B cell (primary cell): ENCODE measurements around the gene TRPV5. TPM values are rescaled to one million over a fixed set of nuclear protein-coding genes. Genes with fewer than 3 reads are reported as not detected.

Experiments
- ATAC-seq: fragments of 200-7000 bp; cut with Tn5 transposase; one replicate; pipeline ENCODE4 v1.10.0; 2021; ENCODE audit warnings: low read depth, mild to moderate bottlenecking, moderate number of reproducible peaks, moderate library complexity
- CTCF ChIA-PET: fragments of 350-600 bp; sonication (Branson Sonifier 250); formaldehyde crosslinking; loops from one replicate; lab custom pipeline; 2021; ENCODE audit warnings: antibody characterized with exemption, inconsistent platforms; lab: Charles Lee
- POLR2A ChIA-PET: fragments of 350-600 bp; sonication (Branson Sonifier 250); formaldehyde crosslinking; loops from one replicate; lab custom pipeline; 2021; ENCODE audit warnings: antibody characterized with exemption; lab: Charles Lee
- DNase-seq: peaks from one replicate; pipeline ENCODE4 v3.0.0; 2013
- H2AFZ ChIP-seq: 2 replicates; pipeline ENCODE4 v1.6.1; 2012; ENCODE audit warnings: mild to moderate bottlenecking, low read depth, low read length; ENCODE audit not compliant: insufficient read depth, poor library complexity, severe bottlenecking
- H3K27ac ChIP-seq, 2 donors: 1 replicate in 1 of 2; 2 replicates in 1 of 2; pipeline ENCODE4 v1.5.1; 2012 to 2013; ENCODE audit warnings: low read length in 2 of 2, mild to moderate bottlenecking in 2 of 2, moderate library complexity in 1 of 2
- H3K27me3 ChIP-seq, 4 experiments: fragments of 200-600 bp in 1 of 4; sonication (generic) in 1 of 4; replicated peaks in 1 of 4; 1 replicate in 2 of 4; 2 replicates in 2 of 4; pipeline versions ENCODE4 v1.6.1 to v1.7.0; 2013 to 2016; ENCODE audit warnings: low read length in 3 of 4, mild to moderate bottlenecking in 2 of 4, mixed read lengths in 1 of 4, moderate library complexity in 1 of 4; ENCODE audit not compliant: insufficient read depth in 4 of 4, control insufficient read depth in 3 of 4; ENCODE audit errors: control extremely low read depth in 1 of 4
- H3K36me3 ChIP-seq, 2 experiments: replicated peaks in 1 of 2; 1 replicate in 1 of 2; 2 replicates in 1 of 2; pipeline versions ENCODE4 v1.6.1 to v1.7.1; 2013; ENCODE audit warnings: low read length in 1 of 2; ENCODE audit not compliant: insufficient read depth in 2 of 2, control insufficient read depth in 1 of 2; ENCODE audit errors: control extremely low read depth in 1 of 2, extremely low read depth in 1 of 2
- H3K4me1 ChIP-seq, 2 donors: fragments of 200-600 bp in 1 of 2; sonication (generic) in 1 of 2; 1 replicate in 1 of 2; 2 replicates in 1 of 2; pipeline versions ENCODE4 v1.5.1 to v1.6.1; 2013 to 2017; ENCODE audit warnings: low read length in 2 of 2; ENCODE audit not compliant: control insufficient read depth in 2 of 2, insufficient read depth in 2 of 2
- H3K4me2 ChIP-seq: replicated peaks from 2 replicates; pipeline ENCODE3; 2012; ENCODE audit warnings: mild to moderate bottlenecking, low read depth, low read length; ENCODE audit not compliant: poor library complexity, severe bottlenecking
- H3K4me3 ChIP-seq, 5 experiments: fragments of 200-600 bp in 1 of 5; sonication (generic) in 1 of 5; 1 replicate in 3 of 5; 2 replicates in 2 of 5; pipeline versions ENCODE4 v1.5.1 to v1.7.0; 2011 to 2016; ENCODE audit warnings: low read length in 4 of 5, mild to moderate bottlenecking in 4 of 5, low read depth in 2 of 5, control low read depth in 1 of 5, moderate library complexity in 1 of 5; ENCODE audit not compliant: insufficient read depth in 1 of 5; ENCODE audit errors: control extremely low read depth in 1 of 5, extremely low read depth in 1 of 5
- H3K79me2 ChIP-seq: fragments of 200-600 bp; sonication (generic); one replicate; pipeline ENCODE4 v1.6.0; 2016; ENCODE audit warnings: low read length; ENCODE audit not compliant: control insufficient read depth, insufficient read depth
- H3K9ac ChIP-seq: fragments of 200-600 bp; sonication (generic); 2 replicates; pipeline ENCODE4 v1.6.1; 2017; ENCODE audit warnings: mild to moderate bottlenecking, low read length, moderate library complexity
- H3K9me3 ChIP-seq, 3 donors: one replicate each; pipeline versions ENCODE4 v1.6.1 to v1.7.1; 2013; ENCODE audit warnings: low read length in 2 of 3; ENCODE audit not compliant: control insufficient read depth in 2 of 3, insufficient read depth in 1 of 3; ENCODE audit errors: control extremely low read depth in 1 of 3
- H4K20me1 ChIP-seq: 2 replicates; pipeline ENCODE4 v1.6.0; 2012; ENCODE audit warnings: mild to moderate bottlenecking, low read length; ENCODE audit not compliant: insufficient read depth, control insufficient read depth, poor library complexity, severe bottlenecking
- H3K27ac Mint-ChIP-seq: one replicate; pipeline ENCODE4 v1.8.0; 2021; ENCODE audit warnings: mixed read lengths
- H3K27me3 Mint-ChIP-seq: one replicate; pipeline ENCODE4 v1.8.0; 2021; ENCODE audit warnings: mixed read lengths
- H3K4me1 Mint-ChIP-seq: one replicate; pipeline ENCODE4 v1.8.0; 2021; ENCODE audit warnings: mixed read lengths
- H3K4me3 Mint-ChIP-seq: one replicate; pipeline ENCODE4 v1.8.0; 2021; ENCODE audit warnings: mixed read lengths
- H3K9me3 Mint-ChIP-seq: one replicate; pipeline ENCODE4 v1.8.0; 2022; ENCODE audit warnings: mixed read lengths; ENCODE audit not compliant: insufficient read depth
- CTCF ChIP-seq: fragments of 200-600 bp; IDR thresholded peaks from one replicate; pipeline ENCODE4 v1.8.0; 2022; ENCODE audit warnings: antibody characterized with exemption, mild to moderate bottlenecking
- EZH2 ChIP-seq: IDR thresholded peaks from 2 replicates; pipeline ENCODE4 v1.6.1; 2012; ENCODE audit warnings: borderline replicate concordance, low read depth, mild to moderate bottlenecking, moderate library complexity, low read length; ENCODE audit not compliant: insufficient read depth, poor library complexity, severe bottlenecking
- WGBS: methylation state at CpG from one replicate; pipeline ENCODE4 v1.1.5; 2013; ENCODE audit warnings: missing lambda C conversion rate; ENCODE audit not compliant: insufficient coverage; 5-methylcytosine and 5-hydroxymethylcytosine counted together
- intact Hi-C: fragments of 100-400 bp; cut with micrococcal nuclease; formaldehyde crosslinking; loops from one replicate; pipeline ENCODE4 v1.10.0; 2022
- polyA plus RNA-seq: library from polyadenylated mRNA; depleted of rRNA; stranded (reverse); fragments of >200 nt; gene quantifications from 2 replicates; pipeline ENCODE4 v1.2.3, GENCODE V29; 2012
- total RNA-seq, 2 donors: library from RNA; stranded (reverse); fragments of 120-200 nt in 1 of 2; gene quantifications; 1 replicate in 1 of 2; 2 replicates in 1 of 2; pipeline versions ENCODE4 v1.2.3 to v1.2.4, GENCODE V29; 2013 to 2022

TRPV5 gene
- total and polyA plus RNA-seq, 2 donors (not counting 1 experiment from before 2014, with no cell fraction given) = 0.03 TPM; not detected in 1

DNA sequence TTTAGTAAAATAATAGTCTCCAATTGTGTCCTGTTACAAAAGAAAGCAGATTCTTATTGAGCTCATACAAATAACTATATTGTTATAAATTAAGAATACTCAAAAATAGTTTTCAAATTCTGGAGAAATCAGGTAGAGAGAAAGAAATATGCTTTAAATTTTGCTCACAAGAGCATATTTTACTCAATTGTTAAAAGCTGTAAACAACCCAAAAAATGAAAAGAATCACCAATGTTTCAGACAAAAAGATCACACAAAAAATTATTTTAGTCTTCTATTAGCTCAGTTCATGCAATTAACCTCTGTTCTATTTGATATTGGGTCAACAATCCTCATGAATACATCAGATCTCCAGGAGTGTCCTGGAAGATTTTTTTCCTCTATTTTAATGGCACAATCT is 29.4 kb downstream of the TRPV5 start:
- Histone ChIP-seq H4K20me1 (no peaks in the 10 kb centered on the region), H3K9ac (no peak overlapping the region), H3K9me3 (peaks cover 0 to 8% (median 3%) of the 10 kb centered on the region in 3 donors), H2AFZ (no peak overlapping the region), H3K79me2 (no peaks in the 10 kb centered on the region), H3K27ac (no peak overlapping the region), H3K36me3 (no peaks in the 10 kb centered on the region), H3K4me3 (no peak overlapping the region), H3K27me3 (peaks cover 0 to 8% (median 0%) of the 10 kb centered on the region in 4 experiments), H3K4me1 (no peaks in the 10 kb centered on the region), H3K4me2 (no peak overlapping the region)
- H3K9me3 Mint-ChIP-seq = no peaks in the 10 kb centered on the region
- DNase-seq (peak; percentile 10), ATAC-seq (no peak)
- peaks cover 30% of the 10 kb centered on the region for H3K27me3 Mint-ChIP-seq
- no peak for TF ChIP-seq CTCF
- no peak for TF ChIP-seq EZH2
- intact Hi-C loops = no loop called here
- no peak overlapping the region for H3K27ac Mint-ChIP-seq
- no peak overlapping the region for H3K4me3 Mint-ChIP-seq
- CTCF ChIA-PET = interaction anchor here (1.0 kb wide), 1 partner anchor 23 kb away, joined by 3 read pairs; no protein-coding TSS in a partner anchor
- POLR2A ChIA-PET = no interaction called here
- no peaks in the 10 kb centered on the region for H3K4me1 Mint-ChIP-seq

DNA sequence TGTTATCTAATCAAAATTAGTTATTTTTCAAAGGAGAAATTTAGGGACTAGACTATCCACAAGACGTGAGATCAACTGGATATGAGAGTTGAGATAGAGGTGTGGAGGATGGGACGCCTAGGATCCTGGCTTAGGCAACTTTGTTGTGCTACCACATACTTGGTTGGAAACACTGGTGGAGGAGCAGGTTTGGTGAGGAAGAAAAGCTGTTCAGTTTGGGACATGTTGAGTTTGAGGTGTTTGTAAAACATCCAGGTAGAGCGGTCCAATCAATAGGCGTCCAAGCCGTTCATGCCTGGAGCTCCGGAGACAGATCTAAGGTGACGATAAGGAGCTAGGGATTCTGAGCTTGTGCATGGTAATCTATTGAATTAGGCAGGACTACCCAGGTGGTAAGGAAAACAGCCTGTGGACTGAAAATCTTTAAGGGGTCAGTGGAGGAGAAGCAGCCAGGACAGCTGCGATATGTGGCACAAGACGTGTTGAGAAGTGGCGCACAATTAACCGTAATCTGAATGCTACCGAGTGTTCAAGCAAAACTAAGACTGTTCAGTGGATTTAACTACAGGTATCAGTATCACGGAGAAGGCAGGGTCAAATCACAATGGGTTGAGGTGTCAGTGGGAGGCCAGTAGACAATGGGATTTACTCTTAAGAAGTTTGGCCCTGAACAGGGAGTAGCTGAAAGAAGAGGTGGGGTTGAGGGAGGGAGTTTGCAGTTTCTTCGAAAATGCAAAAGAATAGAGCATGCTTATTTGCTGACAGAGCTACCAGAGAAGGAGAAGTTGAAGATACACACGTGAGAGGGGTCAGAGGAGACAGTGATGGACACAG is 31.9 kb downstream of the TRPV5 start:
- CTCF ChIA-PET = interaction anchor here (1.5 to 2.4 kb wide), 2 partner anchors 9 to 16 kb away, joined by 4 to 7 read pairs; no protein-coding TSS in a partner anchor

More for the DNA sequence above, 31.9 kb downstream of the TRPV5 start:
- Mint-ChIP-seq H3K27ac (no peak overlapping the region), H3K9me3 (no peaks in the 10 kb centered on the region), H3K27me3 (peaks cover 22% of the 10 kb centered on the region), H3K4me3 (no peak overlapping the region), H3K4me1 (no peaks in the 10 kb centered on the region)
- POLR2A ChIA-PET = no interaction called here
- DNase-seq = no peak
- no peak overlapping the region for H3K27ac ChIP-seq
- peaks cover 0 to 6% (median 2%) of the 10 kb centered on the region in 4 experiments for H3K27me3 ChIP-seq
- ATAC-seq = no peak
- no peak overlapping the region for H3K4me3 ChIP-seq
- H3K36me3 ChIP-seq = no peaks in the 10 kb centered on the region
- H3K9ac ChIP-seq = no peak overlapping the region
- H2AFZ ChIP-seq = no peak overlapping the region
- no peaks in the 10 kb centered on the region for H4K20me1 ChIP-seq
- no peaks in the 10 kb centered on the region for H3K4me1 ChIP-seq
- TF ChIP-seq CTCF (no peak), EZH2 (no peak)
- no peaks in the 10 kb centered on the region for H3K79me2 ChIP-seq
- peaks cover 0 to 8% (median 3%) of the 10 kb centered on the region in 3 donors for H3K9me3 ChIP-seq
- WGBS = 93% methylated on average over 15 of the region's 15 CpGs
- H3K4me2 ChIP-seq = no peak overlapping the region
- intact Hi-C loops = no loop called here
